SU-DHL-6 (cell line): ENCODE measurements around the gene CLEC17A.
"Not testable (repeated sequence)": the region's sequence is repeated elsewhere in the genome, so short reads cannot be mapped to it uniquely, and the experiment has no call there.

Experiments
- H2AFZ ChIP-seq: fragments of 200-600 bp; sonication (generic); 2 replicates; pipeline ENCODE4 v1.6.1; 2014; ENCODE audit warnings: low read depth, mild to moderate bottlenecking, moderate library complexity, mixed read lengths, antibody characterized with exemption, low read length; ENCODE audit not compliant: severe bottlenecking
- H3F3A ChIP-seq: fragments of 200-600 bp; shearing (Covaris generic); 2 replicates; pipeline ENCODE4 v1.6.0; 2016; ENCODE audit warnings: antibody characterized with exemption, mild to moderate bottlenecking; ENCODE audit not compliant: insufficient read depth
- H3K27ac ChIP-seq: fragments of 200-600 bp; sonication (generic); 2 replicates; pipeline ENCODE4 v1.5.1; 2016; ENCODE audit warnings: low read depth, mild to moderate bottlenecking, low read length, moderate library complexity, mixed read lengths
- H3K27me3 ChIP-seq: fragments of 200-600 bp; sonication (generic), shearing (Covaris generic); 2 replicates; pipeline ENCODE4 v1.6.0; 2014; ENCODE audit warnings: mild to moderate bottlenecking, low read length
- H3K36me3 ChIP-seq: fragments of 200-600 bp; sonication (generic); 2 replicates; pipeline ENCODE4 v1.6.1; 2014; ENCODE audit warnings: mild to moderate bottlenecking, low read length, mixed read lengths
- H3K4me2 ChIP-seq: fragments of 300-600, 200-600 bp; shearing (Covaris generic), sonication (generic); 2 replicates; pipeline ENCODE4 v1.6.0; 2014; ENCODE audit warnings: low read length, low read depth, mild to moderate bottlenecking; ENCODE audit not compliant: poor library complexity, severe bottlenecking
- H3K4me3 ChIP-seq: fragments of 200-600 bp; sonication (generic); 2 replicates; pipeline ENCODE4 v1.5.1; 2014; ENCODE audit warnings: antibody characterized with exemption, low read length, mild to moderate bottlenecking, mixed read lengths; ENCODE audit not compliant: insufficient read depth, poor library complexity, severe bottlenecking
- H3K79me2 ChIP-seq: fragments of 200-600 bp; sonication (generic); 2 replicates; pipeline ENCODE4 v1.6.1; 2014; ENCODE audit warnings: mild to moderate bottlenecking, low read length, moderate library complexity; ENCODE audit not compliant: insufficient read depth
- H3K9ac ChIP-seq: fragments of 200-600 bp; sonication (generic); 2 replicates; pipeline ENCODE4 v1.7.0; 2014; ENCODE audit warnings: mild to moderate bottlenecking, low read length
- H3K9me2 ChIP-seq: fragments of 200-600 bp; sonication (generic); replicated peaks from 2 replicates; pipeline ENCODE4 v1.6.1; 2014; ENCODE audit warnings: low read length; ENCODE audit not compliant: insufficient read depth
- H3K9me3 ChIP-seq: fragments of 200-600 bp; sonication (generic); 2 replicates; pipeline ENCODE4 v1.6.1; 2014; ENCODE audit warnings: low read length, mixed read lengths; ENCODE audit not compliant: insufficient read depth
- H4K20me1 ChIP-seq: fragments of 200-600 bp; sonication (generic); 2 replicates; pipeline ENCODE4 v1.6.1; 2014; ENCODE audit warnings: low read depth, mild to moderate bottlenecking, antibody characterized with exemption, low read length, moderate library complexity, mixed read lengths
- CTCF ChIP-seq: fragments of 200-600 bp; sonication (generic); IDR thresholded peaks from one replicate; pipeline ENCODE4 v1.5.1; 2017; ENCODE audit warnings: antibody characterized with exemption, mild to moderate bottlenecking, low read length, moderate library complexity; ENCODE audit not compliant: insufficient read depth, poor library complexity, severe bottlenecking
- EZH2phosphoT487 ChIP-seq: fragments of 200-600 bp; sonication (generic), shearing (Covaris generic); conservative IDR thresholded peaks from 2 replicates; pipeline ENCODE4 v1.6.1; 2018; ENCODE audit warnings: mild to moderate bottlenecking, antibody characterized with exemption, low read length, moderate library complexity, mixed read lengths

CLEC17A gene

DNA sequence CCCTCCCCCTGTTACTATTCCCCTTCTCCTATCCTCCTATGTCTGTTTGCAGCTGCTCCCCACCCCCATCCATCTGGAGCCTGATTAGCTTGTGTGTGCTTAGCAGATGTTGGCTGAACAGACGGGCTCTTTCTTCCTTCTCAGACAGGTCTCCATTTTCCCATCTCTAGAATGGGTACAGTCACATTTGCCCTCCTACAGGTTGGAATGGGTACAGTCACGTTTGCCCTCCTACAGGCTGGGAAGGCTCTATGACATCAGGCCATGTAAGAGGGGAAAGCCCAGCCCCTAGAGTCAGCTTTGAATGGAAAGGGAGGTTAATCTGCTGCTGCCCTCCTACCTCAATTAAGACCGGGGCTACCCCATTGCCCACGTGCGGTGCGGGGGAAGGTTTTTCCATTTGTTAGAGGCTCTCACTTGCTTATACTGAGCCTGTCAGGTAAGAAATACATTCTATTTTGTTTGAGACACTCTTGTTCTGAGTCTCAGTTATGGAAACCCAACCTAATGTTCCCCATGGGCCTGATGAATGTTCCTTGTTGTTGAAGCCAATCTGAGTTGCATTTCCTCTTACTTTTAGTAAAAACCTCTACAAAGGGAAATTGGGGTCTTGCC is 2.2 kb upstream of the CLEC17A start:
- Histone ChIP-seq H3K4me2 (peak overlapping the region; percentile 35), H4K20me1 (no peaks in the 10 kb centered on the region)

DNA sequence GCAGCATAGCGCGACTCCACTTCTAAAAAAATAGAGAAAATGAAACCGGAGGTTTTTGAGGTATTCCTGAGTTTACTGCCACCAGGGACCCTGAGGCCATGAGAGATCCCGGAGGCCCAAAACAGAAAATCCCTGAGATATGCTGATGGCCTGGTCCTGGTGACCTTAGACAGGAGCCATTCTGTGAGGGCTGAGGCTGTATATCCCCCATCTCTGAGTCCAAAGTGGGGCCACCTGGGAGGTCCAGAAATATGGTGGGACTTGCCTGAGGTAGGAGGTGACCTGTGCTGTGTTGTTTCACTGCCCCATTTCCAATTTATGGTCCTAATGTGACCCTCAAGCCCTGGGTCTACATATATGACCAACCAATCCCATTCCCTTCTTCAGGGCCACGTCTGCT is 1.5 kb downstream of the CLEC17A start:
- H2AFZ ChIP-seq, H3K9me2 ChIP-seq, H3K36me3 ChIP-seq, H3K9me3 ChIP-seq, H3K79me2 ChIP-seq, H3K27me3 ChIP-seq, H3F3A ChIP-seq, H3K27ac ChIP-seq, H4K20me1 ChIP-seq: not testable (repeated sequence)
- Histone ChIP-seq H3K4me3 (peak overlapping the region; percentile 57), H3K9ac (peak overlapping the region; percentile 67), H3K4me2 (peak overlapping the region; percentile 55)

More for the DNA sequence above, 2.2 kb upstream of the CLEC17A start:
- Histone ChIP-seq H3K9me2 (no peaks in the 10 kb centered on the region), H3K9me3 (no peaks in the 10 kb centered on the region), H3K27ac (peak overlapping the region; percentile 72), H3K36me3 (no peaks in the 10 kb centered on the region), H3K79me2 (peaks cover 6% of the 10 kb centered on the region; the same call in 1 of the 2 replicates), H3K9ac (0 out of 2 replicates have a peak overlapping the region, but pooled peaks have one; percentile 1), H3K4me3 (no peak overlapping the region), H2AFZ (peak overlapping the region; percentile 75), H3K27me3 (no peaks in the 10 kb centered on the region), H3F3A (peaks cover 27% of the 10 kb centered on the region)
- TF ChIP-seq EZH2phosphoT487, result no peak
- TF ChIP-seq CTCF, result no peak

- H3K27me3 ChIP-seq, H3F3A ChIP-seq, H3K9me3 ChIP-seq, H3K27ac ChIP-seq, H3K4me3 ChIP-seq, H3K9me2 ChIP-seq, H3K9ac ChIP-seq, H2AFZ ChIP-seq, H3K36me3 ChIP-seq, H3K4me2 ChIP-seq, H4K20me1 ChIP-seq, H3K79me2 ChIP-seq: not testable (repeated sequence)
Measured at GRCh38 chr19:14585187-14585586, 2.3 kb downstream of the CLEC17A start.

GRCh38 chr19:14589433-14589832 is 6.5 kb downstream of the CLEC17A start:
- not testable (repeated sequence) for H3K27me3 ChIP-seq, H3K36me3 ChIP-seq, H3K9me2 ChIP-seq, H3K9ac ChIP-seq, H2AFZ ChIP-seq, H4K20me1 ChIP-seq, H3K4me2 ChIP-seq, H3F3A ChIP-seq, H3K79me2 ChIP-seq, H3K27ac ChIP-seq, H3K4me3 ChIP-seq, H3K9me3 ChIP-seq

GRCh38 chr19:14595558-14595957 is 12.7 kb downstream of the CLEC17A start:
- H3F3A ChIP-seq, result no peaks in the 10 kb centered on the region; the same call in 1 of the 2 replicates
- no peaks in the 10 kb centered on the region for H3K27me3 ChIP-seq
- H3K79me2 ChIP-seq, result no peaks in the 10 kb centered on the region
- no peaks in the 10 kb centered on the region for H3K9me2 ChIP-seq
- H3K27ac ChIP-seq, result no peak overlapping the region
- no peaks in the 10 kb centered on the region for H4K20me1 ChIP-seq
- no peak overlapping the region for H3K4me2 ChIP-seq
- H3K36me3 ChIP-seq, result no peaks in the 10 kb centered on the region
- H3K9ac ChIP-seq, result no peak overlapping the region
- no peak overlapping the region for H2AFZ ChIP-seq
- no peak for TF ChIP-seq EZH2phosphoT487
- no peak overlapping the region for H3K4me3 ChIP-seq
- H3K9me3 ChIP-seq, result no peaks in the 10 kb centered on the region
